Activated B cell treated with CpG ODN at 0.5 μM for 24 hours (primary cell): ENCODE data around the gene STAT3. TPM values are rescaled to one million over a fixed set of nuclear protein-coding genes. Genes with fewer than 3 reads are reported as not detected.
A peak's percentile ranks its signal among the peaks of the same experiment; 100 is the strongest.

Experiments
- ATAC-seq: fragments of 200-7000 bp; cut with Tn5 transposase; one replicate; pipeline ENCODE4 v1.10.0; 2021; ENCODE audit warnings: low read depth, mild to moderate bottlenecking, moderate library complexity
- CTCF ChIA-PET: fragments of 350-600 bp; sonication (Branson Sonifier 250); formaldehyde crosslinking; loops from one replicate; lab custom pipeline; 2021; ENCODE audit warnings: antibody characterized with exemption; lab: Charles Lee
- POLR2A ChIA-PET: fragments of 350-600 bp; sonication (Branson Sonifier 250); formaldehyde crosslinking; loops from one replicate; lab custom pipeline; 2021; ENCODE audit warnings: antibody characterized with exemption; lab: Charles Lee
- DNase-seq: peaks from one replicate; pipeline ENCODE4 v3.0.0; 2022
- H3K27ac Mint-ChIP-seq: one replicate; pipeline ENCODE4 v1.8.0; 2020; ENCODE audit warnings: mixed read lengths
- H3K27me3 Mint-ChIP-seq: one replicate; pipeline ENCODE4 v1.8.0; 2021; ENCODE audit warnings: mixed read lengths
- H3K36me3 Mint-ChIP-seq: one replicate; pipeline ENCODE4 v1.8.0; 2021; ENCODE audit warnings: low read depth, mixed read lengths
- H3K4me1 Mint-ChIP-seq: one replicate; pipeline ENCODE4 v1.8.0; 2021; ENCODE audit warnings: mixed read lengths
- H3K4me3 Mint-ChIP-seq: one replicate; pipeline ENCODE4 v1.8.0; 2020; ENCODE audit warnings: mild to moderate bottlenecking, mixed read lengths
- H3K9me3 Mint-ChIP-seq: one replicate; pipeline ENCODE4 v1.8.0; 2020; ENCODE audit warnings: mixed read lengths
- CTCF ChIP-seq: fragments of 200-600 bp; IDR thresholded peaks from one replicate; pipeline ENCODE4 v1.8.0; 2022; ENCODE audit warnings: antibody characterized with exemption, mild to moderate bottlenecking
- intact Hi-C: fragments of 100-400 bp; cut with micrococcal nuclease; formaldehyde crosslinking; loops from one replicate; pipeline ENCODE4 v1.15.1; 2024
- total RNA-seq: library from RNA; stranded (reverse); gene quantifications from 2 replicates; pipeline ENCODE4 v1.2.3, GENCODE V29; 2022

STAT3 gene
- total RNA-seq, 1 donor from 2014 or later = 233 TPM

- POLR2A ChIA-PET = interaction anchor here (0.6 to 4.2 kb wide), 6 partner anchors 14 to 257 kb away, joined by 3 to 45 read pairs (median 8); partner anchors contain the start of genes DNAJC7, STAT3 and STAT5A
- CTCF ChIA-PET = no interaction called here
- Mint-ChIP-seq H3K9me3 (no peaks in the 10 kb centered on the region), H3K36me3 (peaks cover 4% of the 10 kb centered on the region), H3K4me1 (peaks cover 66% of the 10 kb centered on the region), H3K27me3 (no peaks in the 10 kb centered on the region), H3K4me3 (peak overlapping the region; percentile 92), H3K27ac (no peak overlapping the region)
- DNase-seq (no peak), ATAC-seq (no peak)
- no peak for TF ChIP-seq CTCF
- intact Hi-C loops = no loop called here
These were observed 114.0 kb downstream of the STAT3 start for GRCh38 chr17:42274253-42274542.

GRCh38 chr17:42273474-42274252, 114.6 kb downstream of the STAT3 start:
- Mint-ChIP-seq H3K4me3 (peak overlapping the region; percentile 32), H3K27ac (no peak overlapping the region), H3K36me3 (peaks cover 4% of the 10 kb centered on the region), H3K4me1 (peaks cover 67% of the 10 kb centered on the region), H3K27me3 (no peaks in the 10 kb centered on the region), H3K9me3 (no peaks in the 10 kb centered on the region)
- ATAC-seq (no peak), DNase-seq (no peak)
- no peak for TF ChIP-seq CTCF
- intact Hi-C loops = loop anchor here (2.0 kb wide), 1 partner anchor 15 kb away; no protein-coding TSS in a partner anchor
- CTCF ChIA-PET = no interaction called here
- POLR2A ChIA-PET = interaction anchor here (0.6 to 4.2 kb wide), 6 partner anchors 14 to 256 kb away, joined by 3 to 45 read pairs (median 6); partner anchors contain the start of genes DNAJC7, STAT3 and STAT5A

- H3K36me3 Mint-ChIP-seq = peaks cover 4% of the 10 kb centered on the region
- H3K4me3 Mint-ChIP-seq = peak overlapping the region; percentile 26
- ATAC-seq (no peak), DNase-seq (no peak)
- TF ChIP-seq CTCF = no peak
- H3K4me1 Mint-ChIP-seq = peaks cover 66% of the 10 kb centered on the region
- intact Hi-C loops = loop anchor here (2.0 kb wide), 1 partner anchor 14 kb away; no protein-coding TSS in a partner anchor
- POLR2A ChIA-PET = interaction anchor here (0.5 to 1.1 kb wide), 2 partner anchors 23 to 67 kb away, joined by 4 to 7 read pairs; no protein-coding TSS in a partner anchor
- no peak overlapping the region for H3K27ac Mint-ChIP-seq
- CTCF ChIA-PET = no interaction called here
- H3K9me3 Mint-ChIP-seq = no peaks in the 10 kb centered on the region
- H3K27me3 Mint-ChIP-seq = no peaks in the 10 kb centered on the region
These were observed 115.9 kb downstream of the STAT3 start for GRCh38 chr17:42272162-42272907.

- no peaks in the 10 kb centered on the region for H3K27me3 Mint-ChIP-seq
- POLR2A ChIA-PET = interaction anchor here (1.1 kb wide), 1 partner anchor 23 kb away, joined by 4 read pairs; no protein-coding TSS in a partner anchor
- intact Hi-C loops = loop anchor here (2.0 kb wide), 1 partner anchor 13 kb away; no protein-coding TSS in a partner anchor
- H3K9me3 Mint-ChIP-seq = no peaks in the 10 kb centered on the region
- peaks cover 63% of the 10 kb centered on the region for H3K4me1 Mint-ChIP-seq
- no peak overlapping the region for H3K4me3 Mint-ChIP-seq
- no peak for ATAC-seq
- CTCF ChIA-PET = no interaction called here
- no peak for DNase-seq
- peaks cover 4% of the 10 kb centered on the region for H3K36me3 Mint-ChIP-seq
- no peak for TF ChIP-seq CTCF
- H3K27ac Mint-ChIP-seq = peak overlapping the region; percentile 5
These were observed 116.5 kb downstream of the STAT3 start for GRCh38 chr17:42271779-42272035.
